T-cell (primary cell): ENCODE data around the gene LRRC55. TPM values are rescaled to one million over a fixed set of nuclear protein-coding genes. Genes with fewer than 3 reads are reported as not detected.

Source experiments
- ATAC-seq, 4 experiments: fragments of 200-7000 bp in 3 of 4; fragments of 150-1000 bp in 1 of 4; cut with Tn5 transposase; replicated peaks in 1 of 4; 1 replicate in 3 of 4; 2 replicates in 1 of 4; pipeline ENCODE4 v1.10.0; 2021; ENCODE audit warnings: moderate library complexity in 3 of 4, mild to moderate bottlenecking in 2 of 4, moderate number of reproducible peaks in 1 of 4
- CTCF ChIA-PET, 2 donors: fragments of 300-600 bp; sonication (Branson Sonifier 250); formaldehyde crosslinking; loops; one replicate each; lab custom pipeline; 2022; ENCODE audit warnings: antibody characterized with exemption in 2 of 2; lab: Charles Lee
- POLR2A ChIA-PET, 2 donors: fragments of 300-600 bp; sonication (Branson Sonifier 250); formaldehyde crosslinking; loops; one replicate each; lab custom pipeline; 2022; ENCODE audit warnings: antibody characterized with exemption in 2 of 2; lab: Charles Lee
- DNase-seq, 35 experiments: peaks; one replicate each; pipeline versions ENCODE4 v3.0.0 to v3.0.0-alpha.2; 2013 to 2023
- H3K27ac ChIP-seq: one replicate; pipeline ENCODE4 v1.5.1; 2013; ENCODE audit warnings: low read length
- H3K27me3 ChIP-seq, 2 experiments: replicated peaks in 1 of 2; 1 replicate in 1 of 2; 2 replicates in 1 of 2; pipeline versions ENCODE4 v1.6.1 to v1.7.0; 2013; ENCODE audit warnings: low read length in 1 of 2, mixed read lengths in 1 of 2; ENCODE audit not compliant: control insufficient read depth in 2 of 2, insufficient read depth in 2 of 2; ENCODE audit errors: extremely low read depth in 1 of 2
- H3K36me3 ChIP-seq, 2 donors: 1 replicate in 1 of 2; 2 replicates in 1 of 2; pipeline versions ENCODE4 v1.6.1 to v1.7.0; 2013; ENCODE audit warnings: low read length in 1 of 2; ENCODE audit not compliant: control insufficient read depth in 2 of 2, insufficient read depth in 1 of 2; ENCODE audit errors: extremely low read depth in 1 of 2
- H3K4me1 ChIP-seq, 2 experiments: 1 replicate in 1 of 2; 2 replicates in 1 of 2; pipeline versions ENCODE4 v1.6.1 to v1.7.0; 2013; ENCODE audit warnings: low read length in 2 of 2, mixed read lengths in 1 of 2; ENCODE audit not compliant: insufficient read depth in 2 of 2, control insufficient read depth in 1 of 2; ENCODE audit errors: extremely low read depth in 1 of 2
- H3K4me3 ChIP-seq, 2 donors: 1 replicate in 1 of 2; 2 replicates in 1 of 2; pipeline versions ENCODE4 v1.5.1 to v1.7.0; 2013; ENCODE audit warnings: mild to moderate bottlenecking in 2 of 2, low read length in 1 of 2, moderate library complexity in 1 of 2; ENCODE audit not compliant: control insufficient read depth in 1 of 2; ENCODE audit errors: extremely low read depth in 1 of 2
- H3K9me3 ChIP-seq: 2 replicates; pipeline ENCODE4 v1.7.0; 2013
- H3K27ac Mint-ChIP-seq, 2 donors: one replicate each; pipeline ENCODE4 v1.8.0; 2020 to 2021; ENCODE audit warnings: mild to moderate bottlenecking in 2 of 2, mixed read lengths in 2 of 2
- H3K27me3 Mint-ChIP-seq, 2 donors: one replicate each; pipeline ENCODE4 v1.8.0; 2021 to 2022; ENCODE audit warnings: mixed read lengths in 2 of 2
- H3K36me3 Mint-ChIP-seq: one replicate; pipeline ENCODE4 v1.8.0; 2021; ENCODE audit warnings: mixed read lengths
- H3K4me1 Mint-ChIP-seq, 3 donors: one replicate each; pipeline ENCODE4 v1.8.0; 2020 to 2022; ENCODE audit warnings: mixed read lengths in 3 of 3, mild to moderate bottlenecking in 1 of 3
- H3K4me3 Mint-ChIP-seq, 3 donors: one replicate each; pipeline ENCODE4 v1.8.0; 2020 to 2022; ENCODE audit warnings: mild to moderate bottlenecking in 3 of 3, mixed read lengths in 3 of 3, moderate library complexity in 3 of 3
- H3K9me3 Mint-ChIP-seq, 3 donors: one replicate each; pipeline ENCODE4 v1.8.0; 2020 to 2022; ENCODE audit warnings: mixed read lengths in 3 of 3
- WGBS: methylation state at CpG from one replicate; pipeline ENCODE4 v1.1.5; 2013; ENCODE audit warnings: missing lambda C conversion rate; ENCODE audit not compliant: insufficient coverage; 5-methylcytosine and 5-hydroxymethylcytosine counted together
- total RNA-seq, 35 experiments: library from RNA in 6 of 35; stranded (reverse) in 6 of 35; fragments of 120-200 nt in 1 of 35; gene quantifications; one replicate each; pipeline versions ENCODE4 v1.2.1 to v1.2.4 and lab custom pipeline; 2013 to 2026

Gene LRRC55
- total RNA-seq, 5 donors from 2014 or later (not counting 1 experiment from before 2014, with no cell fraction given) = not detected

- 80% methylated on average over 1 of the region's 1 CpG for WGBS
- H3K9me3 ChIP-seq = no peaks in the 10 kb centered on the region
- H3K27me3 ChIP-seq = peaks cover 3 to 50% of the 10 kb centered on the region in 2 experiments
- Mint-ChIP-seq H3K36me3 (no peaks in the 10 kb centered on the region), H3K9me3 (no peaks in the 10 kb centered on the region), H3K27me3 (peaks cover 40 to 55% of the 10 kb centered on the region in 2 donors), H3K27ac (no peak overlapping the region), H3K4me1 (peaks cover 2 to 12% (median 2%) of the 10 kb centered on the region in 3 donors), H3K4me3 (no peak overlapping the region)
- H3K4me1 ChIP-seq = peaks cover 0 to 4% of the 10 kb centered on the region in 2 experiments
- no peak overlapping the region for H3K4me3 ChIP-seq
- H3K27ac ChIP-seq = no peak overlapping the region
- CTCF ChIA-PET = no interaction called here
- ATAC-seq (no peak), DNase-seq (no peak)
- no peaks in the 10 kb centered on the region for H3K36me3 ChIP-seq
- POLR2A ChIA-PET = no interaction called here
Measured at GRCh38 chr11:57239348-57239747, 57.6 kb downstream of the LRRC55 start.

- no peaks in the 10 kb centered on the region for H3K9me3 ChIP-seq
- WGBS = 100% methylated on average over 1 of the region's 2 CpGs
- no peak overlapping the region for H3K4me3 ChIP-seq
- Mint-ChIP-seq H3K9me3 (no peaks in the 10 kb centered on the region), H3K27ac (no peak overlapping the region), H3K36me3 (no peaks in the 10 kb centered on the region), H3K27me3 (peaks cover 34 to 48% of the 10 kb centered on the region in 2 donors), H3K4me3 (no peak overlapping the region), H3K4me1 (peaks cover 8 to 18% (median 8%) of the 10 kb centered on the region in 3 donors)
- ATAC-seq (no peak), DNase-seq (no peak)
- no peaks in the 10 kb centered on the region for H3K36me3 ChIP-seq
- CTCF ChIA-PET = interaction anchor here in 1 of 2 donors (1.5 kb wide), 1 partner anchor 11 kb away, joined by 3 read pairs; no protein-coding TSS in a partner anchor
- POLR2A ChIA-PET = no interaction called here
- H3K4me1 ChIP-seq = peaks cover 0 to 6% of the 10 kb centered on the region in 2 experiments
- H3K27ac ChIP-seq = no peak overlapping the region
- H3K27me3 ChIP-seq = peaks cover 3 to 43% of the 10 kb centered on the region in 2 experiments
Measured at GRCh38 chr11:57240007-57240406, 58.3 kb downstream of the LRRC55 start.

GRCh38 chr11:57240757-57241156 is 59.0 kb downstream of the LRRC55 start:
- CTCF ChIA-PET = interaction anchor here in 1 of 2 donors (1.5 kb wide), 1 partner anchor 10 kb away, joined by 3 read pairs; no protein-coding TSS in a partner anchor
- Histone ChIP-seq H3K4me3 (no peak overlapping the region), H3K27ac (no peak overlapping the region), H3K4me1 (peaks cover 0 to 9% of the 10 kb centered on the region in 2 experiments), H3K9me3 (no peaks in the 10 kb centered on the region), H3K36me3 (no peaks in the 10 kb centered on the region), H3K27me3 (peaks cover 3 to 37% of the 10 kb centered on the region in 2 experiments)
- H3K4me3 Mint-ChIP-seq = no peak overlapping the region
- no peaks in the 10 kb centered on the region for H3K9me3 Mint-ChIP-seq
- DNase-seq (no peak), ATAC-seq (no peak)
- POLR2A ChIA-PET = no interaction called here
- 9% methylated on average over 4 of the region's 5 CpGs for WGBS
- H3K4me1 Mint-ChIP-seq = peaks cover 11 to 24% (median 13%) of the 10 kb centered on the region in 3 donors
- no peak overlapping the region for H3K27ac Mint-ChIP-seq
- no peaks in the 10 kb centered on the region for H3K36me3 Mint-ChIP-seq
- peaks cover 26 to 40% of the 10 kb centered on the region in 2 donors for H3K27me3 Mint-ChIP-seq

Other genes starting within 250 kb of the LRRC55 start
- not detected for gene OR5AK2, start 193.0 kb upstream of the LRRC55 start, total RNA-seq
- gene APLNR, start 55.3 kb downstream of the LRRC55 start, total RNA-seq = not detected
- 10 to 100 TPM; 13.9 to 22.9 (median 18.9) TPM for gene TNKS1BP1, start 143.0 kb downstream of the LRRC55 start, total RNA-seq
- 10 to 100 TPM; 50.2 to 78.1 (median 75.7) TPM for gene SSRP1, start 153.9 kb downstream of the LRRC55 start, total RNA-seq
- gene P2RX3, start 156.4 kb downstream of the LRRC55 start, total RNA-seq = not detected
- gene PRG3, start 199.2 kb downstream of the LRRC55 start, total RNA-seq = not detected
- gene PRG2, start 208.7 kb downstream of the LRRC55 start, total RNA-seq = under 1 TPM in 4 of 5 donors, not detected in 1; 0.33 to 0.72 (median 0.39) TPM
- gene SLC43A3, start 245.2 kb downstream of the LRRC55 start, total RNA-seq = 10 to 100 TPM in 4 of 5 donors, 1 to 10 TPM in 1; 9.9 to 18.1 (median 13.6) TPM